ENCODE data around the gene HIF1A.

The HIF1A gene

GRCh38 chr14:61726778-61727658, 31.7 kb downstream of the HIF1A start:
- H2AFZ ChIP-seq (ENCODE audit: low read depth, low read length): no peak overlapping the region
- H3K9me3 ChIP-seq (ENCODE audit: insufficient read depth, low read length, severe bottlenecking): no peaks in the 10 kb centered on the region
- no peak for DNase-seq
- H3K27me3 ChIP-seq (ENCODE audit: insufficient read depth, low read length, poor library complexity): no peaks in the 10 kb centered on the region
- H3K36me3 ChIP-seq (ENCODE audit: insufficient read depth, low read length): peaks cover 96% of the 10 kb centered on the region
- H3K9ac ChIP-seq (ENCODE audit: low read depth, low read length): no peak overlapping the region
- TF ChIP-seq, protein P1, sequence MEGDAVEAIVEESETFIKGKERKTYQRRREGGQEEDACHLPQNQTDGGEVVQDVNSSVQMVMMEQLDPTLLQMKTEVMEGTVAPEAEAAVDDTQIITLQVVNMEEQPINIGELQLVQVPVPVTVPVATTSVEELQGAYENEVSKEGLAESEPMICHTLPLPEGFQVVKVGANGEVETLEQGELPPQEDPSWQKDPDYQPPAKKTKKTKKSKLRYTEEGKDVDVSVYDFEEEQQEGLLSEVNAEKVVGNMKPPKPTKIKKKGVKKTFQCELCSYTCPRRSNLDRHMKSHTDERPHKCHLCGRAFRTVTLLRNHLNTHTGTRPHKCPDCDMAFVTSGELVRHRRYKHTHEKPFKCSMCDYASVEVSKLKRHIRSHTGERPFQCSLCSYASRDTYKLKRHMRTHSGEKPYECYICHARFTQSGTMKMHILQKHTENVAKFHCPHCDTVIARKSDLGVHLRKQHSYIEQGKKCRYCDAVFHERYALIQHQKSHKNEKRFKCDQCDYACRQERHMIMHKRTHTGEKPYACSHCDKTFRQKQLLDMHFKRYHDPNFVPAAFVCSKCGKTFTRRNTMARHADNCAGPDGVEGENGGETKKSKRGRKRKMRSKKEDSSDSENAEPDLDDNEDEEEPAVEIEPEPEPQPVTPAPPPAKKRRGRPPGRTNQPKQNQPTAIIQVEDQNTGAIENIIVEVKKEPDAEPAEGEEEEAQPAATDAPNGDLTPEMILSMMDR (IDR thresholded peaks at IDR 0.05; ENCODE audit: borderline replicate concordance, extremely low read depth, low read length, poor library complexity, severe bottlenecking): no peak
- no peak for TF ChIP-seq EZH2 (IDR thresholded peaks at IDR 0.05; ENCODE audit: borderline replicate concordance, low read depth, low read length, severe bottlenecking)
- H3K4me2 ChIP-seq (ENCODE audit: insufficient read depth, low read length): no peak overlapping the region
- peaks cover 11% of the 10 kb centered on the region for H3K79me2 ChIP-seq (ENCODE audit: insufficient read depth, low read length)
- H4K20me1 ChIP-seq (ENCODE audit: insufficient read depth, low read length): peaks cover 15% of the 10 kb centered on the region; the same call in 1 of the 2 replicates
- H3K4me1 ChIP-seq (ENCODE audit: insufficient read depth, low read length): no peaks in the 10 kb centered on the region
- no peak for ATAC-seq (ENCODE audit: insufficient read depth, low read depth)
- no peak overlapping the region for H3K4me3 ChIP-seq (ENCODE audit: low read depth in 1 of 2, low read length in 2 of 2)
- no peak overlapping the region for H3K27ac ChIP-seq (ENCODE audit: low read length)

- ATAC-seq (ENCODE audit: insufficient read depth, low read depth): no peak
- Histone ChIP-seq H3K4me2 (ENCODE audit: insufficient read depth, low read length) (no peak overlapping the region), H3K79me2 (ENCODE audit: insufficient read depth, low read length) (peaks cover 2% of the 10 kb centered on the region; the same call in 1 of the 2 replicates), H3K4me3 (ENCODE audit: low read depth in 1 of 2, low read length in 2 of 2) (no peak overlapping the region), H4K20me1 (ENCODE audit: insufficient read depth, low read length) (peaks cover 2% of the 10 kb centered on the region; the same call in 1 of the 2 replicates), H3K27me3 (ENCODE audit: insufficient read depth, low read length, poor library complexity) (no peaks in the 10 kb centered on the region), H3K4me1 (ENCODE audit: insufficient read depth, low read length) (no peaks in the 10 kb centered on the region), H3K9ac (ENCODE audit: low read depth, low read length) (no peak overlapping the region), H3K27ac (ENCODE audit: low read length) (no peak overlapping the region), H3K36me3 (ENCODE audit: insufficient read depth, low read length) (peaks cover 99% of the 10 kb centered on the region), H3K9me3 (ENCODE audit: insufficient read depth, low read length, severe bottlenecking) (no peaks in the 10 kb centered on the region), H2AFZ (ENCODE audit: low read depth, low read length) (no peak overlapping the region)
- TF ChIP-seq, protein P1 (IDR thresholded peaks at IDR 0.05; ENCODE audit: borderline replicate concordance, extremely low read depth, low read length, poor library complexity, severe bottlenecking): peak; percentile 61
- no peak for TF ChIP-seq EZH2 (IDR thresholded peaks at IDR 0.05; ENCODE audit: borderline replicate concordance, low read depth, low read length, severe bottlenecking)
- DNase-seq: no peak
These were observed 35.6 kb downstream of the HIF1A start for GRCh38 chr14:61730756-61731373.

GRCh38 chr14:61733972-61734371, 38.7 kb downstream of the HIF1A start:
- no peak for ATAC-seq (ENCODE audit: insufficient read depth, low read depth)
- Histone ChIP-seq H2AFZ (ENCODE audit: low read depth, low read length) (no peak overlapping the region), H3K79me2 (ENCODE audit: insufficient read depth, low read length) (peaks cover 2% of the 10 kb centered on the region; the same call in 1 of the 2 replicates), H3K4me2 (ENCODE audit: insufficient read depth, low read length) (no peak overlapping the region), H4K20me1 (ENCODE audit: insufficient read depth, low read length) (peaks cover 2% of the 10 kb centered on the region; the same call in 1 of the 2 replicates), H3K4me3 (ENCODE audit: low read depth in 1 of 2, low read length in 2 of 2) (no peak overlapping the region), H3K27ac (ENCODE audit: low read length) (no peak overlapping the region), H3K36me3 (ENCODE audit: insufficient read depth, low read length) (peaks cover 94% of the 10 kb centered on the region), H3K9me3 (ENCODE audit: insufficient read depth, low read length, severe bottlenecking) (no peaks in the 10 kb centered on the region), H3K9ac (ENCODE audit: low read depth, low read length) (no peak overlapping the region), H3K4me1 (ENCODE audit: insufficient read depth, low read length) (no peaks in the 10 kb centered on the region), H3K27me3 (ENCODE audit: insufficient read depth, low read length, poor library complexity) (no peaks in the 10 kb centered on the region)
- TF ChIP-seq, protein P1 (IDR thresholded peaks at IDR 0.05; ENCODE audit: borderline replicate concordance, extremely low read depth, low read length, poor library complexity, severe bottlenecking): no peak
- no peak for TF ChIP-seq EZH2 (IDR thresholded peaks at IDR 0.05; ENCODE audit: borderline replicate concordance, low read depth, low read length, severe bottlenecking)
- DNase-seq: no peak
